SK-N-SH (cell line): ENCODE measurements around the gene KNTC1. TPM values are rescaled to one million over a fixed set of nuclear protein-coding genes. Genes with fewer than 3 reads are reported as not detected.

ENCODE experiments used
- CTCF ChIA-PET: fragments of 300-600, 350-600 bp; formaldehyde crosslinking; extraction: SDS; loops from one replicate; lab custom pipeline; 2021; lab: Yijun Ruan, JAX
- POLR2A ChIA-PET: fragments of 350-600 bp; sonication (Branson Sonifier 250); formaldehyde crosslinking; extraction: SDS; loops from one replicate; lab custom pipeline; 2020; ENCODE audit warnings: antibody characterized with exemption, inconsistent platforms; lab: Yijun Ruan, JAX
- DNase-seq: peaks from one replicate; pipeline ENCODE4 v3.0.0; 2012
- H2AFZ ChIP-seq: fragments of 200-600 bp; sonication (generic); 2 replicates; pipeline ENCODE4 v1.8.1; 2016; ENCODE audit warnings: antibody characterized with exemption, mild to moderate bottlenecking, low read depth
- H3F3A ChIP-seq: fragments of 200-600 bp; sonication (generic); replicated peaks from 2 replicates; pipeline ENCODE3; 2016; ENCODE audit warnings: antibody characterized with exemption, mild to moderate bottlenecking; ENCODE audit not compliant: insufficient read depth
- H3K27ac ChIP-seq, 2 experiments: fragments of 200-500 bp in 1 of 2; fragments of 200-600 bp in 1 of 2; sonication (Bioruptor generic) in 1 of 2; sonication (generic), shearing (Covaris generic) in 1 of 2; 2 replicates each; pipeline versions ENCODE4 v1.5.1 to v1.6.1; 2014 to 2016; ENCODE audit warnings: low read depth in 2 of 2, inconsistent platforms in 1 of 2, low read length in 1 of 2, mild to moderate bottlenecking in 1 of 2, mixed read lengths in 1 of 2
- H3K27me3 ChIP-seq: fragments of 200-600 bp; sonication (generic), shearing (Covaris generic); 2 replicates; pipeline ENCODE4 v1.6.1; 2016; ENCODE audit warnings: mixed run types; ENCODE audit not compliant: insufficient read depth
- H3K36me3 ChIP-seq, 2 experiments: fragments of 200-500 bp in 1 of 2; fragments of 200-600 bp in 1 of 2; sonication (Bioruptor generic) in 1 of 2; sonication (generic) in 1 of 2; replicated peaks in 1 of 2; 2 replicates each; pipeline versions ENCODE3 to v1.5.1; 2014 to 2016; ENCODE audit warnings: low read length in 1 of 2, mild to moderate bottlenecking in 1 of 2; ENCODE audit not compliant: insufficient read depth in 2 of 2, control insufficient read depth in 1 of 2
- H3K4me1 ChIP-seq, 2 experiments: fragments of 200-500 bp in 1 of 2; fragments of 200-600 bp in 1 of 2; sonication (Bioruptor generic) in 1 of 2; sonication (generic), shearing (Covaris generic) in 1 of 2; 2 replicates each; pipeline versions ENCODE4 v1.5.1 to v1.6.1; 2014 to 2016; ENCODE audit warnings: low read depth in 1 of 2, low read length in 1 of 2, mixed run types in 1 of 2; ENCODE audit not compliant: insufficient read depth in 2 of 2, control insufficient read depth in 1 of 2
- H3K4me2 ChIP-seq: fragments of 200-600 bp; sonication (generic), shearing (Covaris generic); 2 replicates; pipeline ENCODE4 v1.6.1; 2017; ENCODE audit warnings: mixed run types
- H3K4me3 ChIP-seq, 2 experiments: fragments of 200-500 bp in 1 of 2; fragments of 200-600 bp in 1 of 2; sonication (Bioruptor generic) in 1 of 2; sonication (generic), shearing (Covaris generic) in 1 of 2; 2 replicates each; pipeline versions ENCODE4 v1.5.1 to v1.8.1; 2014 to 2016; ENCODE audit warnings: low read depth in 2 of 2, inconsistent platforms in 1 of 2, low read length in 1 of 2, mild to moderate bottlenecking in 1 of 2, mixed read lengths in 1 of 2, moderate library complexity in 1 of 2
- H3K79me2 ChIP-seq: fragments of 200-600 bp; sonication (generic); 2 replicates; pipeline ENCODE4 v1.8.1; 2017; ENCODE audit warnings: mild to moderate bottlenecking; ENCODE audit not compliant: insufficient read depth
- H3K9ac ChIP-seq: fragments of 200-600 bp; sonication (generic); 2 replicates; pipeline ENCODE4 v1.6.1; 2017; ENCODE audit warnings: mixed run types
- H3K9me2 ChIP-seq: fragments of 200-600 bp; sonication (generic); 2 replicates; pipeline ENCODE4 v1.6.1; 2017; ENCODE audit warnings: mixed run types
- H3K9me3 ChIP-seq: fragments of 200-600 bp; sonication (generic); 2 replicates; pipeline ENCODE4 v1.6.1; 2017; ENCODE audit warnings: mixed run types, mild to moderate bottlenecking, moderate library complexity
- H4K20me1 ChIP-seq: fragments of 200-600 bp; sonication (generic); 2 replicates; pipeline ENCODE4 v1.6.1; 2017; ENCODE audit warnings: mild to moderate bottlenecking, mixed run types; ENCODE audit not compliant: insufficient read depth
- CHD2 ChIP-seq: fragments of 150-350 bp; IDR thresholded peaks from 2 replicates; pipeline ENCODE4 v1.6.1; 2018; ENCODE audit warnings: low read length; ENCODE audit not compliant: partially characterized antibody
- EP300 ChIP-seq, 2 experiments: IDR thresholded peaks; 2 replicates each; pipeline versions ENCODE4 v1.4.0 to v1.6.1; 2012; ENCODE audit warnings: borderline replicate concordance in 1 of 2, low read depth in 1 of 2, low read length in 1 of 2
- EZH2phosphoT487 ChIP-seq: fragments of 200-600 bp; sonication (generic); IDR thresholded peaks from 2 replicates; pipeline ENCODE4 v1.6.1; 2017; ENCODE audit warnings: low read depth, mixed run types, mild to moderate bottlenecking, antibody characterized with exemption, moderate library complexity, borderline replicate concordance
- FOSL2 ChIP-seq: IDR thresholded peaks from 2 replicates; pipeline ENCODE4 v1.4.0; 2012; ENCODE audit warnings: low read depth, mild to moderate bottlenecking, moderate library complexity, borderline replicate concordance
- FOXJ3 ChIP-seq: sonication (generic); formaldehyde crosslinking; IDR thresholded peaks from 2 replicates; pipeline ENCODE4 v1.5.1; 2020; ENCODE audit warnings: mild to moderate bottlenecking, missing genetic modification reagents
- GABPA ChIP-seq: IDR thresholded peaks from 2 replicates; pipeline ENCODE4 v1.4.0; 2012; ENCODE audit warnings: low read depth, mild to moderate bottlenecking
- IRF3 ChIP-seq: fragments of 150-350 bp; IDR thresholded peaks from 2 replicates; pipeline ENCODE4 v1.6.1; 2016; ENCODE audit warnings: mild to moderate bottlenecking, low read depth, low read length
- MAX ChIP-seq: IDR thresholded peaks from 2 replicates; pipeline ENCODE4 v1.4.0; 2012; ENCODE audit warnings: low read depth
- NFIC ChIP-seq: IDR thresholded peaks from 2 replicates; pipeline ENCODE4 v1.4.0; 2012; ENCODE audit warnings: borderline replicate concordance
- NRF1 ChIP-seq: IDR thresholded peaks from 2 replicates; pipeline ENCODE4 v1.6.1; 2012; ENCODE audit warnings: low read depth, mild to moderate bottlenecking, low read length
- PBX3 ChIP-seq: IDR thresholded peaks from 2 replicates; pipeline ENCODE4; 2012
- POLR2AphosphoS5 ChIP-seq: IDR thresholded peaks from 2 replicates; pipeline ENCODE4 v1.6.1; 2012; ENCODE audit warnings: low read depth, low read length
- RAD21 ChIP-seq: IDR thresholded peaks from 2 replicates; pipeline ENCODE4 v1.6.1; 2012; ENCODE audit warnings: mild to moderate bottlenecking, low read length
- RXRA ChIP-seq: IDR thresholded peaks from 2 replicates; pipeline ENCODE4 v1.4.0; 2012; ENCODE audit warnings: low read depth, mild to moderate bottlenecking, borderline replicate concordance
- SIN3A ChIP-seq: IDR thresholded peaks from 2 replicates; pipeline ENCODE4 v1.6.1; 2012; ENCODE audit warnings: low read depth, mild to moderate bottlenecking, low read length, moderate library complexity, borderline replicate concordance
- TAF1 ChIP-seq: IDR thresholded peaks from 2 replicates; pipeline ENCODE4 v1.6.1; 2012; ENCODE audit warnings: low read depth, mild to moderate bottlenecking, low read length, moderate library complexity, borderline replicate concordance
- TCF12 ChIP-seq: IDR thresholded peaks from 2 replicates; pipeline ENCODE4 v1.4.0; 2012
- YY1 ChIP-seq: IDR thresholded peaks from 2 replicates; pipeline ENCODE4 v1.4.0; 2012; ENCODE audit warnings: low read depth, mild to moderate bottlenecking
- ZBTB33 ChIP-seq: IDR thresholded peaks from 2 replicates; pipeline ENCODE4 v1.4.0; 2012; ENCODE audit warnings: low read depth, borderline replicate concordance
- WGBS: methylation state at CpG from one replicate; pipeline ENCODE4 v1.1.6; 2017; ENCODE audit warnings: low lambda C conversion rate; 5-methylcytosine and 5-hydroxymethylcytosine counted together
- polyA plus RNA-seq, 3 experiments: library from polyadenylated mRNA; depleted of rRNA; stranded (reverse); fragments of >200 nt; gene quantifications; 2 replicates each; pipeline ENCODE4 v1.2.3, GENCODE V29; 2012
- TF ChIP-seq, protein P1 (sequence below): fragments of 200-600 bp; sonication (generic); IDR thresholded peaks from 2 replicates; pipeline ENCODE4 v1.6.1; 2017; ENCODE audit warnings: antibody characterized with exemption, mild to moderate bottlenecking, moderate library complexity
- TF ChIP-seq, protein P2 (sequence below): IDR thresholded peaks from 2 replicates; pipeline ENCODE4 v1.4.0; 2012; ENCODE audit warnings: low read depth, borderline replicate concordance
- TF ChIP-seq, protein P3 (sequence below): fragments of 150-350 bp; IDR thresholded peaks from 2 replicates; pipeline ENCODE4 v1.6.1; 2017; ENCODE audit warnings: antibody characterized with exemption, low read length, low read depth, borderline replicate concordance

The KNTC1 gene
- polyA plus RNA-seq, 1 of the 3 experiments (the other 2 are of a cell fraction), result 13.2 TPM

DNA sequence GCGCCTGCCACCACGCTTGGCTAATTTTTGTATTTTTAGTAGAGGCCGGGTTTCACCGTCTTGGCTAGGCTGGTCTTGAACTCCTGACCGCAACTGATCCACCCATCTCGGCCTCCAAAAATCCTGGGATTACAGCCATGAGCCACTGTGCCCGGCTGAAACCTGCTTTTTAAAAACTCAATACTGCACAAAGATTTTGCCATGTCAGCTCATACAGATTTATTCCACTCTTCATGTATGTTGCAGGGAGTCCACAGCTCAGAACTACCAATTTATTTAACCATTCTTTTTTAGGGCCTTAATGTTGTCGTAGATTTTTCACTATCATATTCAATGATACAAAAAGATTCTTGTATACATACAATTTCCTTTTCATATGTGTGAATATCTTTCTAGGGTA, 46.3 kb upstream of the KNTC1 start (continued):
- TF ChIP-seq RAD21 (no peak), PBX3 (no peak), RXRA (no peak), YY1 (no peak), CHD2 (no peak)
- TF ChIP-seq, protein P1, sequence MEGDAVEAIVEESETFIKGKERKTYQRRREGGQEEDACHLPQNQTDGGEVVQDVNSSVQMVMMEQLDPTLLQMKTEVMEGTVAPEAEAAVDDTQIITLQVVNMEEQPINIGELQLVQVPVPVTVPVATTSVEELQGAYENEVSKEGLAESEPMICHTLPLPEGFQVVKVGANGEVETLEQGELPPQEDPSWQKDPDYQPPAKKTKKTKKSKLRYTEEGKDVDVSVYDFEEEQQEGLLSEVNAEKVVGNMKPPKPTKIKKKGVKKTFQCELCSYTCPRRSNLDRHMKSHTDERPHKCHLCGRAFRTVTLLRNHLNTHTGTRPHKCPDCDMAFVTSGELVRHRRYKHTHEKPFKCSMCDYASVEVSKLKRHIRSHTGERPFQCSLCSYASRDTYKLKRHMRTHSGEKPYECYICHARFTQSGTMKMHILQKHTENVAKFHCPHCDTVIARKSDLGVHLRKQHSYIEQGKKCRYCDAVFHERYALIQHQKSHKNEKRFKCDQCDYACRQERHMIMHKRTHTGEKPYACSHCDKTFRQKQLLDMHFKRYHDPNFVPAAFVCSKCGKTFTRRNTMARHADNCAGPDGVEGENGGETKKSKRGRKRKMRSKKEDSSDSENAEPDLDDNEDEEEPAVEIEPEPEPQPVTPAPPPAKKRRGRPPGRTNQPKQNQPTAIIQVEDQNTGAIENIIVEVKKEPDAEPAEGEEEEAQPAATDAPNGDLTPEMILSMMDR, result no peak
- TF ChIP-seq, all 33 proteins: peak for 0

GRCh38 chr12:122481861-122482260, 45.2 kb upstream of the KNTC1 start:
- no peak overlapping the region for H3K4me2 ChIP-seq
- H3K79me2 ChIP-seq, result no peaks in the 10 kb centered on the region; the same call in 1 of the 2 replicates
- H3K4me1 ChIP-seq, result 0 out of 4 replicates have a peak, but pooled peaks cover 0 to 3% of the 10 kb centered on the region in 2 experiments
- peak overlapping the region in 1 of 2 experiments; percentile 39; a peak in 2 of 4 replicates for H3K27ac ChIP-seq
- no peaks in the 10 kb centered on the region for H3K27me3 ChIP-seq
- peaks cover 3% of the 10 kb centered on the region for H3F3A ChIP-seq
- no peaks in the 10 kb centered on the region for H4K20me1 ChIP-seq
- CTCF ChIA-PET, result interaction anchor here (0.9 to 2.0 kb wide), 2 partner anchors 10 kb away, joined by 4 to 10 read pairs; no protein-coding TSS in a partner anchor
- DNase-seq, result no peak
- H3K36me3 ChIP-seq, result peaks cover 47 to 53% of the 10 kb centered on the region in 2 experiments
- H3K4me3 ChIP-seq, result no peak overlapping the region
- no peak overlapping the region for H2AFZ ChIP-seq
- H3K9ac ChIP-seq, result no peak overlapping the region; the same call in 1 of the 2 replicates
- H3K9me2 ChIP-seq, result no peaks in the 10 kb centered on the region
- TF ChIP-seq, protein P2, sequence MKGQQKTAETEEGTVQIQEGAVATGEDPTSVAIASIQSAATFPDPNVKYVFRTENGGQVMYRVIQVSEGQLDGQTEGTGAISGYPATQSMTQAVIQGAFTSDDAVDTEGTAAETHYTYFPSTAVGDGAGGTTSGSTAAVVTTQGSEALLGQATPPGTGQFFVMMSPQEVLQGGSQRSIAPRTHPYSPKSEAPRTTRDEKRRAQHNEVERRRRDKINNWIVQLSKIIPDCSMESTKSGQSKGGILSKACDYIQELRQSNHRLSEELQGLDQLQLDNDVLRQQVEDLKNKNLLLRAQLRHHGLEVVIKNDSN, result no peak
- no peak for TF ChIP-seq YY1
- no peak for TF ChIP-seq ZBTB33
- no peak for TF ChIP-seq EZH2phosphoT487
- TF ChIP-seq NRF1, result no peak
- TF ChIP-seq RXRA, result no peak
- no peak for TF ChIP-seq NFIC
- TF ChIP-seq TAF1, result no peak
- TF ChIP-seq IRF3, result no peak
- TF ChIP-seq, protein P3, sequence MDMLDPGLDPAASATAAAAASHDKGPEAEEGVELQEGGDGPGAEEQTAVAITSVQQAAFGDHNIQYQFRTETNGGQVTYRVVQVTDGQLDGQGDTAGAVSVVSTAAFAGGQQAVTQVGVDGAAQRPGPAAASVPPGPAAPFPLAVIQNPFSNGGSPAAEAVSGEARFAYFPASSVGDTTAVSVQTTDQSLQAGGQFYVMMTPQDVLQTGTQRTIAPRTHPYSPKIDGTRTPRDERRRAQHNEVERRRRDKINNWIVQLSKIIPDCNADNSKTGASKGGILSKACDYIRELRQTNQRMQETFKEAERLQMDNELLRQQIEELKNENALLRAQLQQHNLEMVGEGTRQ, result no peak
- TF ChIP-seq TCF12, result no peak
- TF ChIP-seq EP300 (IDR thresholded peaks at IDR 0.05; ENCODE audit: borderline replicate concordance in 1 of 2, low read depth in 1 of 2, low read length in 1 of 2), result no peak
- TF ChIP-seq POLR2AphosphoS5, result no peak
- no peak for TF ChIP-seq FOXJ3
- no peak for TF ChIP-seq MAX
- no peak for TF ChIP-seq SIN3A
- TF ChIP-seq RAD21, result no peak
- TF ChIP-seq FOSL2, result no peak
- TF ChIP-seq GABPA, result no peak
- TF ChIP-seq, all 33 proteins: peak for 0
- POLR2A ChIA-PET, result no interaction called here
- H3K9me3 ChIP-seq, result no peaks in the 10 kb centered on the region
- WGBS, result 85% methylated on average over 6 of the region's 6 CpGs
